Parathyroid adenoma (tissue), 2 donors: ENCODE results near the gene METTL18.

Source experiments
- H2AFZ ChIP-seq: fragments of 300-600 bp; sonication (generic); one replicate; pipeline ENCODE4 v1.7.0; 2017; ENCODE audit warnings: antibody characterized with exemption, mild to moderate bottlenecking
- H3K27ac ChIP-seq: fragments of 300-600 bp; sonication (generic); one replicate; pipeline ENCODE4 v1.7.0; 2017
- H3K27me3 ChIP-seq: fragments of 300-600 bp; sonication (generic); one replicate; pipeline ENCODE4 v1.7.0; 2017; ENCODE audit warnings: low read length; ENCODE audit not compliant: control insufficient read depth, insufficient read depth
- H3K36me3 ChIP-seq: fragments of 300-600 bp; sonication (generic); one replicate; pipeline ENCODE4 v1.7.0; 2017; ENCODE audit warnings: low read length; ENCODE audit not compliant: control insufficient read depth, insufficient read depth
- H3K4me1 ChIP-seq: fragments of 300-600 bp; sonication (generic); one replicate; pipeline ENCODE4 v1.7.0; 2017; ENCODE audit warnings: control low read depth
- H3K4me2 ChIP-seq: fragments of 300-600 bp; sonication (generic); one replicate; pipeline ENCODE4 v1.7.0; 2017; ENCODE audit warnings: low read length
- H3K4me3 ChIP-seq: fragments of 300-600 bp; sonication (generic); one replicate; pipeline ENCODE4 v1.7.0; 2017; ENCODE audit warnings: low read depth, low read length
- H3K79me2 ChIP-seq: fragments of 300-600 bp; sonication (generic); one replicate; pipeline ENCODE4 v1.7.0; 2017; ENCODE audit warnings: control low read depth
- H3K9ac ChIP-seq: fragments of 300-600 bp; sonication (generic); one replicate; pipeline ENCODE4 v1.7.0; 2017; ENCODE audit warnings: mild to moderate bottlenecking
- H3K9me3 ChIP-seq: fragments of 300-600 bp; sonication (generic); one replicate; pipeline ENCODE4 v1.7.0; 2017; ENCODE audit warnings: low read length; ENCODE audit not compliant: control insufficient read depth
- CTCF ChIP-seq: fragments of 300-600 bp; sonication (generic); IDR thresholded peaks from one replicate; pipeline ENCODE4 v1.7.0; 2017; ENCODE audit warnings: antibody characterized with exemption, mild to moderate bottlenecking
- donor health status: primary hyperparathyroidism.

METTL18 gene

GRCh38 chr1:169750041-169750440 is 44.7 kb downstream of the METTL18 start:
- H3K79me2 ChIP-seq, result no peaks in the 10 kb centered on the region
- no peak overlapping the region for H2AFZ ChIP-seq
- peak overlapping the region; percentile 0 for H3K4me2 ChIP-seq
- H3K27ac ChIP-seq, result peak overlapping the region; percentile 81
- no peaks in the 10 kb centered on the region for H3K9me3 ChIP-seq
- no peak overlapping the region for H3K9ac ChIP-seq
- H3K4me3 ChIP-seq, result no peak overlapping the region
- no peaks in the 10 kb centered on the region for H3K36me3 ChIP-seq
- no peak for TF ChIP-seq CTCF
- H3K27me3 ChIP-seq, result no peaks in the 10 kb centered on the region
- peaks cover 15% of the 10 kb centered on the region for H3K4me1 ChIP-seq

- H3K27ac ChIP-seq, result no peak overlapping the region
- peaks cover 21% of the 10 kb centered on the region for H3K4me1 ChIP-seq
- H2AFZ ChIP-seq, result no peak overlapping the region
- H3K9ac ChIP-seq, result no peak overlapping the region
- H3K36me3 ChIP-seq, result no peaks in the 10 kb centered on the region
- no peak for TF ChIP-seq CTCF
- H3K9me3 ChIP-seq, result no peaks in the 10 kb centered on the region
- no peak overlapping the region for H3K4me3 ChIP-seq
- no peaks in the 10 kb centered on the region for H3K27me3 ChIP-seq
- no peak overlapping the region for H3K4me2 ChIP-seq
- no peaks in the 10 kb centered on the region for H3K79me2 ChIP-seq
Measured at GRCh38 chr1:169746550-169746949, 48.2 kb downstream of the METTL18 start.

- Histone ChIP-seq H3K27me3 (no peaks in the 10 kb centered on the region), H3K79me2 (no peaks in the 10 kb centered on the region), H3K36me3 (no peaks in the 10 kb centered on the region), H3K4me2 (no peak overlapping the region), H3K4me3 (no peak overlapping the region), H3K27ac (peak overlapping the region; percentile 67), H3K4me1 (peaks cover 23% of the 10 kb centered on the region), H3K9me3 (no peaks in the 10 kb centered on the region), H2AFZ (peak overlapping the region; percentile 35), H3K9ac (no peak overlapping the region)
- no peak for TF ChIP-seq CTCF
Measured at GRCh38 chr1:169745015-169745861, 49.5 kb downstream of the METTL18 start.
